IPS-18c (cell line): ENCODE measurements around the gene PPARA.
A peak's percentile ranks its signal among the peaks of the same experiment; 100 is the strongest.
"Not testable (repeated sequence)": the region's sequence is repeated elsewhere in the genome, so short reads cannot be mapped to it uniquely, and the experiment has no call there.

Experiments
- H3K4me3 ChIP-seq: 2 replicates; pipeline ENCODE4 v1.7.0; 2013; ENCODE audit warnings: low read depth, mild to moderate bottlenecking, low read length, moderate library complexity; ENCODE audit not compliant: insufficient read depth
- H3K9me3 ChIP-seq: one replicate; pipeline ENCODE4 v1.6.1; 2013; ENCODE audit warnings: mild to moderate bottlenecking, low read length, moderate library complexity; ENCODE audit not compliant: control insufficient read depth, insufficient read depth

Gene PPARA

GRCh38 chr22:46262449-46263215 is 112.3 kb downstream of the PPARA start:
- Histone ChIP-seq H3K9me3 (peaks cover 11% of the 10 kb centered on the region), H3K4me3 (peak overlapping the region; percentile 20)

- Histone ChIP-seq H3K4me3 (peak within 1 kb of the TSS; percentile 20), H3K9me3 (peaks cover 11% of the 10 kb centered on the region)
Measured at GRCh38 chr22:46263216-46263590, 112.9 kb downstream of the PPARA start, which contains the start of gene PKDREJ. PKDREJ (minus strand) TSS chr22:46263343; CDS start chr22:46263322, 21 bp downstream.

GRCh38 chr22:46264520-46264919 is 114.2 kb downstream of the PPARA start:
- H3K9me3 ChIP-seq = peaks cover 11% of the 10 kb centered on the region

GRCh38 chr22:46265627-46266026 is 115.3 kb downstream of the PPARA start:
- not testable (repeated sequence) for H3K9me3 ChIP-seq, H3K4me3 ChIP-seq

More at GRCh38 chr22:46264520-46264919, 114.2 kb downstream of the PPARA start:
- H3K4me3 ChIP-seq = peak overlapping the region; percentile 15; the same call in 1 of the 2 replicates

- H3K9me3 ChIP-seq = peaks cover 7% of the 10 kb centered on the region
- H3K4me3 ChIP-seq = peak within 1 kb of the TSS; percentile 75
Measured at GRCh38 chr22:46267431-46268279, 117.3 kb downstream of the PPARA start, which contains the start of gene TTC38. TTC38 (plus strand) TSS chr22:46268008; CDS start chr22:46268040, 32 bp downstream.

- H3K9me3 ChIP-seq = peaks cover 5% of the 10 kb centered on the region
- no peak overlapping the region for H3K4me3 ChIP-seq
Measured at GRCh38 chr22:46269564-46269963, 119.2 kb downstream of the PPARA start.

GRCh38 chr22:46272196-46272595 is 121.9 kb downstream of the PPARA start:
- no peak overlapping the region for H3K4me3 ChIP-seq
- no peaks in the 10 kb centered on the region for H3K9me3 ChIP-seq

- H3K4me3 ChIP-seq = no peak overlapping the region
- no peaks in the 10 kb centered on the region for H3K9me3 ChIP-seq
Measured at GRCh38 chr22:46272762-46273431, 122.6 kb downstream of the PPARA start.

- H3K4me3 ChIP-seq = no peak overlapping the region
Measured at GRCh38 chr22:46273432-46274148, 123.3 kb downstream of the PPARA start.

GRCh38 chr22:46274381-46274780 is 124.1 kb downstream of the PPARA start:
- no peak overlapping the region for H3K4me3 ChIP-seq
- no peaks in the 10 kb centered on the region for H3K9me3 ChIP-seq

More at GRCh38 chr22:46273432-46274148, 123.3 kb downstream of the PPARA start:
- no peaks in the 10 kb centered on the region for H3K9me3 ChIP-seq

GRCh38 chr22:46275455-46276122 is 125.3 kb downstream of the PPARA start:
- H3K9me3 ChIP-seq = no peaks in the 10 kb centered on the region
- H3K4me3 ChIP-seq = no peak overlapping the region; the same call in 1 of the 2 replicates

GRCh38 chr22:46276563-46276962 is 126.2 kb downstream of the PPARA start:
- H3K9me3 ChIP-seq = no peaks in the 10 kb centered on the region
- no peak overlapping the region for H3K4me3 ChIP-seq

GRCh38 chr22:46278656-46279645 is 128.6 kb downstream of the PPARA start:
- no peak overlapping the region for H3K4me3 ChIP-seq

GRCh38 chr22:46280063-46280817 is 129.9 kb downstream of the PPARA start:
- H3K9me3 ChIP-seq = no peaks in the 10 kb centered on the region
- no peak overlapping the region for H3K4me3 ChIP-seq

More at GRCh38 chr22:46278656-46279645, 128.6 kb downstream of the PPARA start:
- no peaks in the 10 kb centered on the region for H3K9me3 ChIP-seq
